Neural cell (in vitro differentiated cells): ENCODE results near the gene FAM171A2. TPM values are rescaled to one million over a fixed set of nuclear protein-coding genes. Genes with fewer than 3 reads are reported as not detected.

Source experiments
- H2AFZ ChIP-seq: fragments of 200-600, 300-800 bp; sonication (generic), shearing (Covaris generic); 2 replicates; pipeline ENCODE4 v1.6.0; 2014; ENCODE audit warnings: low read depth, mild to moderate bottlenecking, antibody characterized with exemption, low read length, moderate library complexity
- H3F3A ChIP-seq: fragments of 200-600 bp; shearing (Covaris generic); 2 replicates; pipeline ENCODE4 v1.6.1; 2016; ENCODE audit warnings: mild to moderate bottlenecking, moderate library complexity, mixed read lengths, antibody characterized with exemption, low read length; ENCODE audit not compliant: insufficient read depth, poor library complexity, severe bottlenecking
- H3K27ac ChIP-seq: fragments of 200-600, 300-800 bp; sonication (generic), shearing (Covaris generic); 2 replicates; pipeline ENCODE4 v1.5.1; 2014; ENCODE audit warnings: mild to moderate bottlenecking, low read length, moderate library complexity
- H3K27me3 ChIP-seq: fragments of 300-800, 200-600 bp; sonication (generic), shearing (Covaris generic); 2 replicates; pipeline ENCODE4 v1.6.0; 2014; ENCODE audit warnings: mild to moderate bottlenecking, low read depth, low read length, moderate library complexity; ENCODE audit not compliant: insufficient read depth
- H3K36me3 ChIP-seq: fragments of 300-800, 200-600 bp; sonication (generic), shearing (Covaris generic); 2 replicates; pipeline ENCODE4 v1.5.1; 2014; ENCODE audit warnings: mild to moderate bottlenecking, antibody characterized with exemption, low read length, moderate library complexity; ENCODE audit not compliant: insufficient read depth
- H3K4me2 ChIP-seq: fragments of 300-800, 200-600 bp; sonication (generic), shearing (Covaris generic); 2 replicates; pipeline ENCODE4 v1.6.0; 2014; ENCODE audit warnings: mild to moderate bottlenecking, low read length
- H3K4me3 ChIP-seq: fragments of 300-800, 200-600 bp; sonication (generic), shearing (Covaris generic); 2 replicates; pipeline ENCODE4 v1.5.1; 2014; ENCODE audit warnings: mild to moderate bottlenecking, low read length, moderate library complexity
- H3K79me2 ChIP-seq: fragments of 200-600 bp; shearing (Covaris generic); replicated peaks from 2 replicates; pipeline ENCODE4 v1.6.0; 2014; ENCODE audit warnings: mild to moderate bottlenecking, low read length, moderate library complexity; ENCODE audit not compliant: insufficient read depth
- H3K9ac ChIP-seq: fragments of 300-800, 200-600 bp; sonication (generic), shearing (Covaris generic); 2 replicates; pipeline ENCODE4 v1.6.1; 2016; ENCODE audit warnings: mild to moderate bottlenecking, low read length, mixed read lengths
- H3K9me2 ChIP-seq: fragments of 200-600 bp; shearing (Covaris generic); 2 replicates; pipeline ENCODE4 v1.6.1; 2016; ENCODE audit warnings: mild to moderate bottlenecking, low read length, mixed read lengths; ENCODE audit not compliant: insufficient read depth
- H3K9me3 ChIP-seq: fragments of 200-600, 300-800 bp; sonication (generic), shearing (Covaris generic); 2 replicates; pipeline ENCODE4 v1.6.1; 2016; ENCODE audit warnings: mild to moderate bottlenecking, mixed run types, low read length, moderate library complexity, mixed read lengths
- H4K20me1 ChIP-seq: fragments of 200-600 bp; shearing (Covaris generic); 2 replicates; pipeline ENCODE4 v1.6.1; 2016; ENCODE audit warnings: mild to moderate bottlenecking, mixed run types; ENCODE audit not compliant: insufficient read depth
- EP300 ChIP-seq: fragments of 450-650 bp; conservative IDR thresholded peaks from 2 replicates; pipeline ENCODE4 v1.6.1; 2014; ENCODE audit warnings: antibody characterized with exemption, mild to moderate bottlenecking, moderate library complexity; ENCODE audit not compliant: poor library complexity, severe bottlenecking
- EZH2 ChIP-seq: fragments of 200-600, 300-800 bp; shearing (Covaris generic), sonication (generic); IDR thresholded peaks from 2 replicates; pipeline ENCODE4 v1.6.1; 2014; ENCODE audit warnings: antibody characterized with exemption, low read length, borderline replicate concordance, mild to moderate bottlenecking; ENCODE audit not compliant: insufficient read depth, poor library complexity, severe bottlenecking
- MXI1 ChIP-seq: fragments of 450-650 bp; conservative IDR thresholded peaks from 2 replicates; pipeline ENCODE4 v1.6.1; 2014; ENCODE audit warnings: antibody characterized with exemption, mild to moderate bottlenecking; ENCODE audit not compliant: poor library complexity, severe bottlenecking
- POLR2AphosphoS5 ChIP-seq: IDR thresholded peaks from 2 replicates; pipeline ENCODE4 v1.6.1; 2012
- RAD21 ChIP-seq: fragments of 450-650 bp; conservative IDR thresholded peaks from 2 replicates; pipeline ENCODE4 v1.6.1; 2014; ENCODE audit warnings: antibody characterized with exemption, mild to moderate bottlenecking, moderate library complexity
- SMC3 ChIP-seq: fragments of 450-650 bp; conservative IDR thresholded peaks from 2 replicates; pipeline ENCODE4 v1.6.1; 2014; ENCODE audit warnings: antibody characterized with exemption, mild to moderate bottlenecking, moderate library complexity; ENCODE audit not compliant: poor library complexity
- TAF1 ChIP-seq: IDR thresholded peaks from 2 replicates; pipeline ENCODE4 v1.6.1; 2012; ENCODE audit warnings: low read depth
- polyA plus RNA-seq: library from polyadenylated mRNA; depleted of rRNA; stranded (reverse); fragments of >200 nt; gene quantifications from 2 replicates; pipeline ENCODE4 v1.2.3, GENCODE V29; 2014
- TF ChIP-seq, protein P1 (sequence below): fragments of 450-650 bp; IDR thresholded peaks from 2 replicates; pipeline ENCODE4 v1.5.1; 2014; ENCODE audit warnings: antibody characterized with exemption, mild to moderate bottlenecking, moderate library complexity; ENCODE audit not compliant: poor library complexity, severe bottlenecking
- TF ChIP-seq, protein P2 (sequence below): IDR thresholded peaks from 2 replicates; pipeline ENCODE4 v1.6.1; 2012; ENCODE audit warnings: borderline replicate concordance

Gene FAM171A2
- polyA plus RNA-seq, 1 donor from 2014 or later: 73.6 TPM

DNA sequence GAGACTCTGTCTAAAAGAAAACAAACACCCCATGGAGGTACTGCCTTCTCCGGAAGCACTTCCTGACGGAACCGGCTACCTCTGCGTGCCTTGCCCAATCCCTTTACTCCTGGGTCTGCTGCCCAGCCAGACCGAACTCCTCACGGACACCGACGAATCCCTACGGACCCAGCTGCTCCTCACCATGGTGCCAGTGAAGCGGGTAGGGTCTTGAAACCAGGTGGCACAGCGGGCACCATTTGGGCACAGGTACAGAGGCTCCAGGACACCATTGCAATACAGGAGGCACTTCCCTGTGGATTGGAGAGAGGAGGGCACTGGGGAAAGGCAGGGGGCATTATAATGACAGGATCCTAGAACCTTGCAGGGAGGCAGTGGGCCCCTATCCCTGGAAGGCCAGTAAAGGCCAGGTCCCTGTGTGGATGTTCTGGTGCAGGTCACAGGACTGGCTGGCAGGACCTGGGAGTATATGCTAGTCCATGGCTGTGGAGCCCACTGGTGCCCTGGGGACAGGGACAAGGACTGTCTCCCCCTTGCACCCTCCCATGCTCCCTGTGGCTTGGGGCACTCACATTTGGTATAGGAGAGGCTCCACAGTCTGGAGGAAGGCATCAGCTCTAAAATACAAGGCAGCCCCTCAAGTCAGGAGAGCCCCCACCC lies 41.3 kb downstream of the FAM171A2 start:
- no peak overlapping the region for H3K9ac ChIP-seq
- H3K27ac ChIP-seq: no peak overlapping the region
- no peaks in the 10 kb centered on the region for H3K9me2 ChIP-seq
- H3K36me3 ChIP-seq: peaks cover 9% of the 10 kb centered on the region
- no peak overlapping the region for H2AFZ ChIP-seq
- TF ChIP-seq POLR2AphosphoS5 (no peak), EP300 (no peak), EZH2 (no peak), RAD21 (no peak), SMC3 (no peak), TAF1 (no peak), MXI1 (no peak)
- TF ChIP-seq, protein P1, sequence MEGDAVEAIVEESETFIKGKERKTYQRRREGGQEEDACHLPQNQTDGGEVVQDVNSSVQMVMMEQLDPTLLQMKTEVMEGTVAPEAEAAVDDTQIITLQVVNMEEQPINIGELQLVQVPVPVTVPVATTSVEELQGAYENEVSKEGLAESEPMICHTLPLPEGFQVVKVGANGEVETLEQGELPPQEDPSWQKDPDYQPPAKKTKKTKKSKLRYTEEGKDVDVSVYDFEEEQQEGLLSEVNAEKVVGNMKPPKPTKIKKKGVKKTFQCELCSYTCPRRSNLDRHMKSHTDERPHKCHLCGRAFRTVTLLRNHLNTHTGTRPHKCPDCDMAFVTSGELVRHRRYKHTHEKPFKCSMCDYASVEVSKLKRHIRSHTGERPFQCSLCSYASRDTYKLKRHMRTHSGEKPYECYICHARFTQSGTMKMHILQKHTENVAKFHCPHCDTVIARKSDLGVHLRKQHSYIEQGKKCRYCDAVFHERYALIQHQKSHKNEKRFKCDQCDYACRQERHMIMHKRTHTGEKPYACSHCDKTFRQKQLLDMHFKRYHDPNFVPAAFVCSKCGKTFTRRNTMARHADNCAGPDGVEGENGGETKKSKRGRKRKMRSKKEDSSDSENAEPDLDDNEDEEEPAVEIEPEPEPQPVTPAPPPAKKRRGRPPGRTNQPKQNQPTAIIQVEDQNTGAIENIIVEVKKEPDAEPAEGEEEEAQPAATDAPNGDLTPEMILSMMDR: no peak
- TF ChIP-seq, protein P2, sequence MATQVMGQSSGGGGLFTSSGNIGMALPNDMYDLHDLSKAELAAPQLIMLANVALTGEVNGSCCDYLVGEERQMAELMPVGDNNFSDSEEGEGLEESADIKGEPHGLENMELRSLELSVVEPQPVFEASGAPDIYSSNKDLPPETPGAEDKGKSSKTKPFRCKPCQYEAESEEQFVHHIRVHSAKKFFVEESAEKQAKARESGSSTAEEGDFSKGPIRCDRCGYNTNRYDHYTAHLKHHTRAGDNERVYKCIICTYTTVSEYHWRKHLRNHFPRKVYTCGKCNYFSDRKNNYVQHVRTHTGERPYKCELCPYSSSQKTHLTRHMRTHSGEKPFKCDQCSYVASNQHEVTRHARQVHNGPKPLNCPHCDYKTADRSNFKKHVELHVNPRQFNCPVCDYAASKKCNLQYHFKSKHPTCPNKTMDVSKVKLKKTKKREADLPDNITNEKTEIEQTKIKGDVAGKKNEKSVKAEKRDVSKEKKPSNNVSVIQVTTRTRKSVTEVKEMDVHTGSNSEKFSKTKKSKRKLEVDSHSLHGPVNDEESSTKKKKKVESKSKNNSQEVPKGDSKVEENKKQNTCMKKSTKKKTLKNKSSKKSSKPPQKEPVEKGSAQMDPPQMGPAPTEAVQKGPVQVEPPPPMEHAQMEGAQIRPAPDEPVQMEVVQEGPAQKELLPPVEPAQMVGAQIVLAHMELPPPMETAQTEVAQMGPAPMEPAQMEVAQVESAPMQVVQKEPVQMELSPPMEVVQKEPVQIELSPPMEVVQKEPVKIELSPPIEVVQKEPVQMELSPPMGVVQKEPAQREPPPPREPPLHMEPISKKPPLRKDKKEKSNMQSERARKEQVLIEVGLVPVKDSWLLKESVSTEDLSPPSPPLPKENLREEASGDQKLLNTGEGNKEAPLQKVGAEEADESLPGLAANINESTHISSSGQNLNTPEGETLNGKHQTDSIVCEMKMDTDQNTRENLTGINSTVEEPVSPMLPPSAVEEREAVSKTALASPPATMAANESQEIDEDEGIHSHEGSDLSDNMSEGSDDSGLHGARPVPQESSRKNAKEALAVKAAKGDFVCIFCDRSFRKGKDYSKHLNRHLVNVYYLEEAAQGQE: no peak
- H3K4me2 ChIP-seq: no peak overlapping the region
- H3K79me2 ChIP-seq: peaks cover 5% of the 10 kb centered on the region
- H3K4me3 ChIP-seq: no peak overlapping the region
- H3F3A ChIP-seq: no peaks in the 10 kb centered on the region
- H4K20me1 ChIP-seq: no peaks in the 10 kb centered on the region
- peaks cover 7% of the 10 kb centered on the region for H3K27me3 ChIP-seq
- no peaks in the 10 kb centered on the region for H3K9me3 ChIP-seq

DNA sequence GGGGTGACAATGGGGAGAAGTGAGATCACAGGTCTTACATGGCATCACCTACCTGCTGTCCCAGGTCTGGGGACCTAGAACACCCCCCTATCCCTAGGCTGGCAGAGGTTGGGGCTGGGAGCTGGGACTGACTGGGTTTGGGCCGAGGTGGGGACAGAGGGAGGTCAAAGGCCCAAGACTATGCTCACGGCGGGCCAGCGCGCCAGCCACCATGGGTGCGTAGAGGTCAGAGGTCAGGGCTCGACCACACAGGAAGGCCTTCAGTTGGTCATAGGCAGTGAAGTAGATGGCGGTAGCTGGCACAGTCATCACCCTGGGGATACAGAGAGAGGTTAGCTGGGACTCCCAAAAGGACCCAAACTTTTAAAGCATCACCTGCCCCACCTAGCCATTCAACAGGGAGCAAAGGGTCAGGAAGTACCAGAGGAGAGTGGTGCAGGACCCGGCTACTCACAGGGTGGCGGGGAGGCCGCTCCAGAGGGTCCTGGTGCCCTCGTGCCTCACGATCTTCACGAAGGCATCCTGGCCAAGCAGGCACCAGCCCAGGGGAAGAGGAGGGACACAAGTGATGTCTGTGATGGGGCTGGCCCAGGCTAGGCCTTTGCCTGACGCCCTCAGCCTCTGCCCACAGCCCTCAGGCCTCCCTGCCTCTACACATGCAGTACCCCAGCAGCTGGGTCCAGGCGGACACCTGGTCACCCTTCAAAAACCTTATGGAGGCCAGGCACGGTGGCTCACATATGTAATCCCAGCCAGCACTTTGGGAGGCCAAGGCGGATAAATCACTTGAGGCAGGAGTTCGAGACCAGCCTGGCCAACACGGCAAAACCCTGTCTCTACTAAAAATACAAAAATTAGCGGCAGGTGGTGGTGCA lies 42.2 kb downstream of the FAM171A2 start:
- H3K4me3 ChIP-seq: no peak overlapping the region
- no peaks in the 10 kb centered on the region for H3K9me3 ChIP-seq
- H3F3A ChIP-seq: no peaks in the 10 kb centered on the region
- no peaks in the 10 kb centered on the region for H4K20me1 ChIP-seq
- H3K27ac ChIP-seq: no peak overlapping the region
- H3K9me2 ChIP-seq: no peaks in the 10 kb centered on the region
- H3K27me3 ChIP-seq: peaks cover 9% of the 10 kb centered on the region
- H3K79me2 ChIP-seq: peaks cover 5% of the 10 kb centered on the region
- TF ChIP-seq SMC3 (no peak), EP300 (no peak), RAD21 (no peak), POLR2AphosphoS5 (no peak), TAF1 (no peak), MXI1 (no peak), EZH2 (no peak)
- TF ChIP-seq, protein P1: no peak
- TF ChIP-seq, protein P2: no peak
- H3K36me3 ChIP-seq: peaks cover 12% of the 10 kb centered on the region
- H3K4me2 ChIP-seq: no peak overlapping the region
- no peak overlapping the region for H3K9ac ChIP-seq
- no peak overlapping the region for H2AFZ ChIP-seq
